ENCODE results near the gene CCDC141.

DNA sequence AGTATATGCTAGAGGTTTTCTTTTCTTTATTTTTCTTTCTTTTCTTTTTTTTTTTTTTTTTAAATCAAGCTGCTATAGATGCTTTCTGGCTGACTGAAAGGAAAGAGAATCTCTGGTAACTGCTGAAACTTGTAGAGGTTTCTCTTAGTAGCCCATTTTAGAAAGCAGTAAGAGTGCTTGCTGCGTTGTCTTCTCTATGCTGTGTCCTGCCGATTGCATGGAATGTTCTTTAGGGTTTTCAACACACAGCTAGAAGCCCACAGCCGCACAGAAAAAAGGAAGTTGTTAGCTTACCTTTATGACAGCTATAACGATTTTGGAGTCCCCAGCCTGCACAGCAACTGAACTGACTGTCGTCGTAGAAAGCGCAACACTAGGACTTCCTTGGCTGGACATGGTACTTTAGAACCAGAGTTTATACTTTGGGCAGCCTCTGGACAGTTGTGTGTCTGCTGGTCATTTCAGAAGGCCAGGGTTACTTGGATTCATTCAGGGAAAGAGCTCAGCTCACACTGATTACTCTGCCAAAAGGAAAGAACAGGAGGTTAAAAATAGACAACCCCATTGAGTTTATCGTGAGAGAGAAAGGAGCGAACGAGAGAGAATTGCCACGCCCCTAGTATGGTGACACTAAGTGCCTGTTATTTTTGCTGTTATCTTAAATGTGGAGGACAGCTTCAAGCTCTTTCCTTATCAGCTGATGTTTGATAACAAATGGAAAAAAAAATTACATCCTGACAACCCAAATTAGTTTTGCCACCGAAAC is at the start of gene CCDC141:
- TF ChIP-seq CTCF (IDR thresholded peaks at IDR 0.05; ENCODE audit: poor library complexity, severe bottlenecking) (no peak), POLR2AphosphoS5 (IDR thresholded peaks at IDR 0.05) (no peak), EZH2 (IDR thresholded peaks at IDR 0.05; ENCODE audit: borderline replicate concordance, insufficient read depth, low read length, poor library complexity, severe bottlenecking) (no peak)

All from neural cell (in vitro differentiated cells).